DOHH2 (cell line): ENCODE measurements around the gene LPCAT2.

ENCODE experiments used
- H3F3A ChIP-seq: fragments of 200-600 bp; sonication (generic), shearing (Covaris generic); 2 replicates; pipeline ENCODE4 v1.6.0; 2016; ENCODE audit warnings: antibody characterized with exemption, mild to moderate bottlenecking; ENCODE audit not compliant: control insufficient read depth, insufficient read depth
- H3K27ac ChIP-seq: fragments of 200-600 bp; sonication (generic); 2 replicates; pipeline ENCODE4 v1.5.1; 2014; ENCODE audit warnings: low read depth, mild to moderate bottlenecking, low read length, moderate library complexity
- H3K27me3 ChIP-seq: fragments of 200-600 bp; sonication (generic); 2 replicates; pipeline ENCODE4 v1.6.1; 2014; ENCODE audit warnings: mild to moderate bottlenecking, low read length, mixed read lengths; ENCODE audit not compliant: control insufficient read depth
- H3K36me3 ChIP-seq: fragments of 200-600 bp; sonication (generic); 2 replicates; pipeline ENCODE4 v1.6.1; 2014; ENCODE audit warnings: mild to moderate bottlenecking, low read length, moderate library complexity, mixed read lengths; ENCODE audit not compliant: control insufficient read depth
- H3K4me1 ChIP-seq: fragments of 200-600 bp; sonication (generic); 2 replicates; pipeline ENCODE4 v1.6.1; 2014; ENCODE audit warnings: mild to moderate bottlenecking, low read length, mixed read lengths; ENCODE audit not compliant: control insufficient read depth
- H3K4me2 ChIP-seq: fragments of 200-600 bp; sonication (generic); 2 replicates; pipeline ENCODE4 v1.6.0; 2014; ENCODE audit warnings: mild to moderate bottlenecking, low read length, moderate library complexity
- H3K4me3 ChIP-seq: fragments of 200-600 bp; sonication (generic); 2 replicates; pipeline ENCODE4 v1.5.1; 2014; ENCODE audit warnings: mild to moderate bottlenecking, low read length, mixed read lengths
- H3K79me2 ChIP-seq: fragments of 200-600 bp; sonication (generic); 2 replicates; pipeline ENCODE4 v1.6.1; 2014; ENCODE audit warnings: mild to moderate bottlenecking, low read length, mixed read lengths; ENCODE audit not compliant: control insufficient read depth
- H3K9me2 ChIP-seq: fragments of 200-600 bp; sonication (generic); replicated peaks from 2 replicates; pipeline ENCODE4 v1.6.1; 2014; ENCODE audit warnings: mild to moderate bottlenecking, low read length, mixed read lengths; ENCODE audit not compliant: control insufficient read depth
- H3K9me3 ChIP-seq: fragments of 200-600 bp; sonication (generic); 2 replicates; pipeline ENCODE4 v1.6.1; 2014; ENCODE audit warnings: antibody characterized with exemption, low read length, mixed read lengths; ENCODE audit not compliant: control insufficient read depth, insufficient read depth
- H4K20me1 ChIP-seq: fragments of 200-600 bp; sonication (generic); 2 replicates; pipeline ENCODE4 v1.6.0; 2014; ENCODE audit warnings: low read depth, mild to moderate bottlenecking, antibody characterized with exemption, low read length, moderate library complexity; ENCODE audit not compliant: control insufficient read depth, insufficient read depth
- EZH2phosphoT487 ChIP-seq: fragments of 200-600 bp; sonication (generic); IDR thresholded peaks from 2 replicates; pipeline ENCODE4 v1.6.1; 2017; ENCODE audit warnings: borderline replicate concordance, mild to moderate bottlenecking, antibody characterized with exemption, low read length, moderate library complexity, mixed read lengths
- TF ChIP-seq, protein P1 (sequence below): fragments of 200-600 bp; sonication (generic); IDR thresholded peaks from one replicate; pipeline ENCODE4 v1.5.1; 2014; ENCODE audit warnings: antibody characterized with exemption, mild to moderate bottlenecking, low read depth, low read length; ENCODE audit not compliant: poor library complexity, severe bottlenecking

The LPCAT2 gene

DNA sequence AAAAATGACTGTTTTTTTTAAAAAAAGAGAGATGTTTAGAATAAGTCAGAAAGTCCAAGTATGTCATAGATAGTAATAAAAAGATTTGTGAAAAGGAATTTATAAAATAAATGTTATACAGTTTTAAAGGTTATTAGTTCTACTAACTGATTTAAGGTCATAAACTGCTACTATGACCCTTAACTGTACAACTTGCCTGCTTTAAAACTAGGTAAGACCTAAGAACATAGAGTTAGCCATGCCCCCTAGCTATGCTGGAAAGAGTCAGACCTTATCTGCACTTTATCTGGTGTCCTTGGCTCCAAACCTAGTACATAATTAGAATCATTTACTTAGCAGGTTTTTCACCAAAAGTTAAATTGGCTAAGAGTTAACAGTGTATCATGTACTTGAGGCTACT lies 123.4 kb downstream of the LPCAT2 start:
- Histone ChIP-seq H3K27me3 (no peaks in the 10 kb centered on the region), H3F3A (no peaks in the 10 kb centered on the region), H3K27ac (no peak overlapping the region), H3K79me2 (no peaks in the 10 kb centered on the region), H3K4me1 (no peaks in the 10 kb centered on the region), H3K4me3 (no peak overlapping the region), H3K9me3 (no peaks in the 10 kb centered on the region), H3K4me2 (no peak overlapping the region), H3K9me2 (no peaks in the 10 kb centered on the region), H3K36me3 (no peaks in the 10 kb centered on the region), H4K20me1 (no peaks in the 10 kb centered on the region)
- TF ChIP-seq, protein P1, sequence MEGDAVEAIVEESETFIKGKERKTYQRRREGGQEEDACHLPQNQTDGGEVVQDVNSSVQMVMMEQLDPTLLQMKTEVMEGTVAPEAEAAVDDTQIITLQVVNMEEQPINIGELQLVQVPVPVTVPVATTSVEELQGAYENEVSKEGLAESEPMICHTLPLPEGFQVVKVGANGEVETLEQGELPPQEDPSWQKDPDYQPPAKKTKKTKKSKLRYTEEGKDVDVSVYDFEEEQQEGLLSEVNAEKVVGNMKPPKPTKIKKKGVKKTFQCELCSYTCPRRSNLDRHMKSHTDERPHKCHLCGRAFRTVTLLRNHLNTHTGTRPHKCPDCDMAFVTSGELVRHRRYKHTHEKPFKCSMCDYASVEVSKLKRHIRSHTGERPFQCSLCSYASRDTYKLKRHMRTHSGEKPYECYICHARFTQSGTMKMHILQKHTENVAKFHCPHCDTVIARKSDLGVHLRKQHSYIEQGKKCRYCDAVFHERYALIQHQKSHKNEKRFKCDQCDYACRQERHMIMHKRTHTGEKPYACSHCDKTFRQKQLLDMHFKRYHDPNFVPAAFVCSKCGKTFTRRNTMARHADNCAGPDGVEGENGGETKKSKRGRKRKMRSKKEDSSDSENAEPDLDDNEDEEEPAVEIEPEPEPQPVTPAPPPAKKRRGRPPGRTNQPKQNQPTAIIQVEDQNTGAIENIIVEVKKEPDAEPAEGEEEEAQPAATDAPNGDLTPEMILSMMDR = no peak
- no peak for TF ChIP-seq EZH2phosphoT487

- Histone ChIP-seq H3K79me2 (no peaks in the 10 kb centered on the region), H3K4me2 (no peak overlapping the region), H3K36me3 (no peaks in the 10 kb centered on the region), H3F3A (no peaks in the 10 kb centered on the region), H3K4me3 (no peak overlapping the region), H3K9me3 (no peaks in the 10 kb centered on the region), H4K20me1 (no peaks in the 10 kb centered on the region), H3K27me3 (no peaks in the 10 kb centered on the region), H3K27ac (no peak overlapping the region), H3K4me1 (no peaks in the 10 kb centered on the region), H3K9me2 (no peaks in the 10 kb centered on the region)
- TF ChIP-seq EZH2phosphoT487 = no peak
- TF ChIP-seq, protein P1 = no peak
These were observed 125.3 kb downstream of the LPCAT2 start for GRCh38 chr16:55634193-55634592.
